ENCODE results near the gene PIK3R2.
"Not testable (repeated sequence)": the region's sequence is repeated elsewhere in the genome, so short reads cannot be mapped to it uniquely, and the experiment has no call there.

PIK3R2 gene

DNA sequence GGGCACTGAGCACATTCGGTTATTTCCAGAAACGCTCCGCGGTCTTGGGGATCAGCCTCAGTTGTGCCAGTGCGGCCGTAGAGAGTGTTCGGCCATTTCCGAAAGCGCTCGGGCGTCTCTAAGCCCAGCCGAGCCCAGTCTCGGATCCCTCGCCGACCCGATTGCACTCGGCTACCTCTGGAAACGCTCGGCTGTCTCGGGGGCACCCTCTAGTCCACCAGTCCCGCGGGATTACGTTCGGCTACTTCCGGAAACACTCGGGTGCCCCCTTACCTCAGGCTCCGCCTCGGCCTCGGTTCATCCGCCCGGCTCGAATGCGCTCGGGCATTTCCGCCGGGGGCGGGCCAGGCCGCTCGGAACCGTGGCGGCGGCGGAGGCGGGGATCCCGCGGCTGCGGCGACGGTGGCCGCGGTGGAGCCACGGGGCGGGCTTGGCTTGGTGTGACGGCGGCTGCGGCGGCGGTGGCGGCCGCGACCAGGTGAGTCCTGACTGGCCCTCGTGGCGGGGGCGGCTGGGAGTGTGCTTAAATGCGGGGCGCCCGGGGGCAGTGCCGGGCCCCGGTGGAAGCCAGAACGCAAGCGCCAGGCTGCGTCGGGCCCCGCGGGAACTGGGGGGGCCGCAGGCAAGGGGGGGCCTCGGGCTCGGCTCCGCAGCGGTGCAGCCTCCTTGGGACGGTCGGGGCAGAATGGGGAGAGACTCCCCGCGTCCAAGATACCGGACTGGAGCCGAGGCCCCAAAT lies at the start of gene PIK3R2:
TSS of gene PIK3R2 (plus strand) at position 347 of the 739 bp plus-strand sequence. CDS start 2,717 bp downstream, outside the sequence.
- peak; percentile 98 for DNase-seq

DNA sequence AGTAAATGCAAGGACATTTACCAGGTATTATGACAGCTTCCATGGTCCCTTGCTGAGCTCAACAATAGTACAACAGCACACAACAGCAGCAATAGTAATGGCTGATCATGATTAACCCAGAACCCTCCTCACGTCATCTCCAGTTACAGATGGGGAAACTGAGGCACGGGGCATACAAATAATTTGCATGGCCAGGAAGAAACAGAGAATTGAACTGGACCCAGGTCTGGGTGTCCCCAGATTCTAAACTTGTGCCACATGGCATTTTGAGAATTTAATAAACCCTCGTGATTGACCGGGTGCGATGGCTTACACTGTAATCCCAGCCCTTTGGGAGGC lies 48.2 kb upstream of the PIK3R2 start:
- DNase-seq, result no peak

DNA sequence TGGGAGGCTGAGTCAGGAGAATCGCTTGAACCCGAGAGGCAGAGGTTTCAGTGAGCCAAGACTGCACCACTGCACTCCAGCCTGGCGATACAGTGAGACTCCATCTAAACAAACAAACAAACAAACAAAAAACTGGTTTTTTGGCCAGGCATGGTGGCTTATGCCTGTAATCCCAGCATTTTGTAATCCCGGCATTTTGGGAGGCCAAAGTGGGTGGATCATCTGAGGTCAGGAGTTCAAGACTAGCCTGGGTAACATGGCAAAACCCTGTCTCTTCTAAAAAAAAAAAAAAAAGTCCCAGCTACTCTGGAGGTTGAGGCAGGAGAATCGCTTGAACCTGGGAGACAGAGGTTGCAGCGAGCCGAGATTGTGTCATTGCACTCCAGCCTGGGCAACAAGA lies 47.7 kb upstream of the PIK3R2 start:
- DNase-seq, result not testable (repeated sequence)

DNA sequence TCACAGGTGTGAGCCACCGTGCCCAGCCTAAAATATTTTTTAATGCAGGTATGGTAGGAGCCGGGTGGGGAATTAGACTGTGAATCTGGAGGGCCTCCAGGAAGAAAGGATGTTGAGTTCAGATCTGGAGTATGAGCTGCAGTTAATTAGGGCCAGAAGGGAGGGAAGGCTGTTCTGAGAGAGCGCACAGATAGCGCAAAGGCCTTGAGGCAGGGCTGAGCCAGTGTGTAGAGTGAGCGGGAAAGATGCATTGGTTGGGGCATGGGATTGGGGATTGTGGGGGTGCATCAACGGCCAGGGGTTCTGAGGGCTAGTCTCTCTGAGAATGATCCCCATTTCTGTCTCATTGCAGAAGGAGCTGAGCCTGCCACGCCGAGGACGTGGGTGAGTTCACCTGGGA lies 45.7 kb upstream of the PIK3R2 start:
- DNase-seq, result no peak

DNA sequence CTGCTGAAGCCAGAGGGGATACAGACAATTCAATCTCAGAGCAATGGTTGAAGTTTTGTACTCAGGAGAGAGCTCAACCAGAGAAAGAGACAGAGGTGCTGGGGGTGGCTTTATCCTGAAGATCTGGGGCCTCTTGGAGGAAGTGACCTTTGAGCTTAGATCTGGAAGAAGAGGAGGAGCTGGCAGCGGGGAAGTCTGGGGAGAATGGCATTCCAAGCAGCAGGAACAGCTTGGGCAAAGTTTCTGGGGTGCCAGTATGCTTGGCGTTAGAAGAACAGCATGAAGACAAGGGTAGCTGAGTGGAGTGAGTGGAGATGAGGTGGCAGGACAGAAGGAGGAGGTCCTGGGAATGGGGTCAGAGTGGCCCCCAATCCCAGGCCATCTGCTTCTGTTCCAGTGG lies 44.1 kb upstream of the PIK3R2 start:
- no peak for DNase-seq

DNA sequence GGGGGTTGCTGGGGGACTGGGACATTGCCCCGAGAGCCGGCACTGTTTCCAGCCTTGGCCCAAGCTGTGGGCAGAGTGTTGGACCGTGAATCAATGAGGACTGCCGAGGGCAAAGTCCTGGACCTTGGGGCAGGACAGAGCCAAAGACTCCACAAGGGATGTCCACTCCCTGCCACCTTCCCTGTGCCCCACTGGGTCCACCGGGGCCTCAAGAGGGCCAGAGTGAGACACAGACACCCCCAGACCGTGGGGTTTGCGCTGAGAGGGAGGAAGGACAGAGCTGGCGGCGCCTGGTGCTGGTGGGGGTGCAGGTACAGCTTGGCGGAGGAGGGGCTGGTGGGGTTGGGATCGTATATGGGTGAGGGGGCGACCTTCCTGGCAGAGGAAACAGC lies 43.6 kb upstream of the PIK3R2 start:
- no peak for DNase-seq

DNA sequence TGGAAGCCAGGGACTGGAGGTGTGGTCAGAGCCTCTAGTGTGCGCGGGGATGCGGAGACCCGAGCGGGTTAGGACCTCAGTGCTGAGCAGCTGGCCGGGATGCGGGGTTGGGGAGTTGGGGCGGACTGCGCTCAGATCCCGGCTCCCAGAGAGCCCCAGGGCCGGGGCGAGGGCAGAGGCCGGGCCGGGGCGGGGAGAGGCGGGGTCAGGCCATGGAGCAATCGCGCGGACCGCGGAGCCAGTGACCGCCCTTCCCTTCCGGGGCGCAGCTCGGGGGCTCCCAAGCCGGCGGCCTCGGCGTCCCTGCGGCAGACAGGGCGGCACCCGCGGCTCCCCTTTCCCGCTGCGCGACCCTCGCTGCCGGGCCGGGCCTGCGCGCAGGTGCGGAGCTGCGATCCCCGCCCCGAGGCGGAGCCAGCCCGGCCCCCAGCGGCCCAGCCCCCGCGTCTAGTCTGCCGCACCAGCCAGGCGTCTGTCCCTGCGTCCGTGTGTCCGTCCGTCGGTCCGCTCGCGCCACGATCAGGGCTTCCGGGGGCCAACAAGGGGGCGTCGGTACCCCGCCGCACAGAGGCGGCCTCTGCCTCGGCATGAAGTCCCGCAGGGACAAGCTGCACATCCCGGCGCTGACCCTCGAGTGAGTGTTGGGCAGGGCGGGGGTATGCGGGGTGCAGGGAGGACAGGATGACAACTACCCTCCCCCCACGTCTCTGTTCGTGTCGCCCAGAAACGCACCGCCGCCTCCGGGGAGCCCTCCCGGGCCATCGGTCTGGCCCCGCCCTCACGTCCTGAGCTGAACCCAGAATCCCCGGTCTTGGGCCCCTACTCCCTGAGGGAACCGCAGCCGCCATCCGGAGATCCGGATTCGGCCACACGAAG lies 43.0 kb upstream of the PIK3R2 start:
- DNase-seq, result no peak

DNA sequence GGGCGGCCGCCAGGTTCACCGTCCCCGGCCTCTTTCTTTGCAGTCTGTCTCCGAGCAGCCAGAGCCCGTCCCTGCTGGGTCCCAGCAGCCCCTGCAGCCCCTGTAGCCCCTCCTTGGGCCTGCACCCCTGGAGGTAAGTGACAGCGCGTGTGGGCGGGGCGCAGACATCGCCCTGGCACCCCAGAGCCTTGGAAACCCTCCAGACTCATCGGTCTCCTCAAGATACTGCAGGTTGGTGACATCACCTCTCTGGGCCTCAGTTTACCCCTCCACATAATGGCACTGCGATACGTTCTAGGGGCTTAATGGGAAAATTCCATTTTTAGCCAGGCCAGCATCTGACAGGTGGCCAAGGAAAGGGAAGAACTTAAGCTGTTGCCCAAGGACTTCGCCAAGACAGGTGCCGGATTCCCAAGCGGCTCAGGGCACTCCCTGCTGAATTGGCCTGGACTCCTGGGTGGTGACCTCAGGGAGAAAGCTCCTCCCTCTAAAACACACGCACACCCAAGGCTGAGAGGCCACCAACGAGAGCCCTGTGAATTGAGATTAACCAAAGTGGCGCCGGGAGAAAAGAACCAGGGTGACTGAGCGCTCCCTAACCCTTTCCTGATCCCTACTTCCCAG lies 42.2 kb upstream of the PIK3R2 start:
- no peak for DNase-seq

DNA sequence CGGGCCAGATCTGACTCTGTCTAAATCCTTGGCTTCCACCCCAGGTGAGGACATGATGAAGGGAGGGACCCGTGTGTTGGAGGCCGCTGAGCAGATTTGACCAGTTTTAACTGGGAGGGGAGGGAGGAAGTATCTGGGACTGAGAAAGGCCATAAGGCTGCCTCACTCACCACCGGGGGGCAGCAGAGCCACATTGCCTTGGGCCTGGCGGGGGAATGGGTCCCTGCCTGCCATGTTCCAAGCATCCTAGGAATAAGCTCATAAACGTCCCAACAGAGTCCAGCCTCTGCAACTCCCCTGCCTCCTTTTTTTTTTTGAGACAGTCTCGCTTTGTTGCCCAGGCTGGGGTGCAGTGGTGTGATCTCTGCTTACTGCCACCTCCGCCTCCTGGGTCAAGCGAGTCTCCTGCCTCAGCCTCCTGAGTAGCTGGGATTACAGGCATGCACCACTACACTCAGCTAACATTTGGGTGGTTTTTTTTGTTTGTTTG lies 39.9 kb upstream of the PIK3R2 start:
- DNase-seq, result peak; percentile 66

DNA sequence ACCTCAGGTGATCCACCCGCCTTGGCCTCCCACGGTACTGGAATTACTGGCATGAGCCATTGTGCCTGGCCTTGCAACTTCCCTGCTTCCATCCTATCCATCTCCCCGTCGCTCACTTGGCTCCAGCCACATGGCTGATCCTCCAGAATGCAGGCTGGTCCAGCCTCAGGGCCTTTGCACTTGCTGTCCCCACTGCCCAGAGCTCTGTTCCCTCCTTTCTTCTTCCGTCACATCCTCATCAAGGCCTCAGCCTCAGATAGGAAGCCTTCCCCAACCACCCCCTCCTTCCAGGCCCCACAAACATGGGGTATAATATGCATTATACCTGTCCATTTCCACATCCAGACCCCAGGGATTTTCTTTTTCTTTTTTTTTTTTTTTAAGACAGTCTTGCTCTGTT lies 39.1 kb upstream of the PIK3R2 start:
- no peak for DNase-seq

DNA sequence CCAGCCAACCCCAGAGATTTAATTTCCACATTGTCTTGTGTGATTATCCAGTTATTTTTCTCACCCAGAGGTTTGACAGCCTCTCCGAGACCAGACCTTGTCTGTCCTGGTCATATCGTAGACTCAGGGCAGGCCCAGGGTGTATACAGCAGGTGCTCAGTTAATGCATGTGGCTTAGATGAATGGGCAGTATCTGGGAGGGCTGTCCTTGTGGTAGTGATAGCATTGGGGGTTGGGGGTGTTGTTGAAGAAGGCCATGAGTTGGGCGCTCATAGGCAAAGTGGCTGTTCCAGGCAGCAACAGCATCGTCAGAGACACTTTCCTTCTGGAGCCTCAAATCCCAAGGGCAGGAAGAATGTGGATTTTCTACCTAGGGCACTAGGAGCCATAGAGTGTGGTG lies 38.5 kb upstream of the PIK3R2 start:
- no peak for DNase-seq

DNA sequence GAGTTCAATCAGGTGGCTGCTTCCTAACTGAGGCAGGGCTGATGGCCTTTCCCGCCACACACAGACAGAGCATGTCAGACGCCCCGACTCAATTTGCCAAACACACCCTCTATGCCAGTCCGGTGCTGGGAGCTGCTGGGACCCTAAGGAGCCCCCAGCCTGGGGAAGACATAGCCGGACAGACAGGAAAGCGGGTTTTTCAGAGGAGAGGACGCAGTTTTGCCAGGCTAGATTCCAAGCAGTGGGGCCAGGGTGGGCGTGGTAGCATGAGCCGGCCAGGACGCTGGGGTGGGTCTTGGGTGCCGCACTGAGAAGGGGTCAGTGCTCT lies 35.6 kb upstream of the PIK3R2 start:
- DNase-seq, result no peak

DNA sequence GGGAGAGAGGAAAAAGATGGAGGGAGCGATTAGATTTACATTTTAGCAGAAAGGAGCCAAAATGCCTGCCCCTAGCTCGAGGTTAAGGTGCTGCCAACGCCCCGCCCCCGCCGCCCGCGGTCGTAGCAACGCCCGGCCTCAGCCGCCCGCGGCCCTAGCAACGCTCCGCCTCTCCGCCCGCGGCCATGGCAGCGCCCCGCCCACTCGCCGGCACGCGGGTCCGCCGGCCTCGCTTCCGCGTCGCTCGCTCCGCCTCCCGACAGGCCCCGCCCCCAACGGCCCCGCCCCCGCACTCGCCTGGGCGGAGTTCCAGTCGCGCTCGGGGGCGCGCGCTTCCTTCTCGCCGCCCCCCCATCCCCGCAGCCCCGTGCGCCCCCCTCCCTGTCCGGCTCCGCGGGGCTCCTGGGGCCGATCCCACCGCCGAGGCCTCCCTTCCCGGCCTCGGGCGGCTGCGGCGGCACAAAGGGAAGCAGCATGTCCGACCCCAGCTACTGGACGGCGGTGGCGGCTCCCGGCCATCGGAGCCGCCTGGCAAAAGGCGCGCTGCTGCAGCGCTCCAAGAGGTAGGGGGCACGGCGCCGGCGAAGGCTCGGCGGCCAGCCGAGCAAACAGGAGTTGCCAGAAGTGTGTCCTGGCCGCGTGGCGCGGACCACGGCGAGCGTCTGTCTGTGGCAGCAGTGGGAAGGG lies 35.1 kb upstream of the PIK3R2 start:
- peak; percentile 29 for DNase-seq

DNA sequence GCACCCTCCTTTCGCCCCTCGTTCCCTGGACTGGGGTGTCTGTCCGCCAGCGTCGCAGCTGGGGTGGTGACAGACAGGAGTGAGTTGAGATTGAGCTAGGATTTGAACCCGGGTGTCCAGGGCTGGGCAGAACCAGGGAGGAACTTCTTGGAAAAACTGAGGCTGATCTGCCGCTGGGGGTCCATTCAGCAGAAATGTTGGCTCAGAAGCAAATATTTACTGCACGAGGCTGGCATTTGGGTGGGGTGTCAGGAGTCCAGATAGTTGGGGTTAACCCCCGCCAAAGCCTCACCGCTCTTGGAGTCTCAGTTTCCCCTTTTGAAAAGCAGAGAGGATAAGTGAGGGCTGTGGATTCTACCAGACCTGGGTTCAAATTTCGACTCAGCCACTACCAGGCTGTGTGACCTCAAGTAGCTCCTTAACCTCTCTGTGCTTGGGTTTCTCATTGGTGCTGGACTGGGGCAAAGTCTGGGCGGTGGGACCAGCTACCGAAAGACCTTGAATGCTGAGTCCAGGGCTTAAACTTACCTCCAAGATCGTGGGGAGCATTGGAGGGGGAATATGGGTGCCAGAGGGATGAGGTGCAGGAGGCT lies 34.4 kb upstream of the PIK3R2 start:
- DNase-seq, result no peak

DNA sequence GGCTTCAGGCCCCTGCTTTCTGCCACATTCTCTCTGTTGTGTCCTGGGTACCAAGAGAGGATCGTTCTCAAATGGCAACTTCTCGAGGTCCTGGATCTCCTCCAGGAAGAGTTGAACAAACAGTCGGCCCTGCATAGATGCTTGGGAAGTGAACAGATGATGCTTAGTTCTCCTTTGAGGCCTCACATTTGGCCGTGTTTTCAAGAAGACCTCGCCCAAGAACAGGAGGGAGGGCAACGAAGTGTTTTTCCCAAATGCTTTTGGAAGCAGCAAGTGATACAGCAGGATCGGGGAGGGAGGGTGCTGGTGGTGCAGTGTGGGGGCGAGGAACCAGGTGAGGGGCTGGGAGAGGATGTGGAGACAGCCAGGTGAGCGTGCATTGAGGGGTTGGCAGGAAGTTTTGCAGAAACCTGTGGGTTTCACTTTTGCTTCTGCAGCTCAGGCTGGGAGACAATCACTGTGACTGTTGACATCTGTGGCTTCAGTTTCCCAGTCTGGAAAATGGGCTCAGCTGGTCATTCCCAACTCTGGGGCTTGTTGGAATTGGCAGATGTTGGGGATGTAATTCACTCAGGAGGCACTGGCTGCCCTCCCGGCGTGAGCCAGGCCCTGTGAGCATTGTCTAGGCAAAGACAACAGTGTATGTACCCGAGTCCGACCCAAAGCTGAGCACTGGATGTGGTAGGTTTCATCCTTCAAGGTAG lies 33.8 kb upstream of the PIK3R2 start:
- DNase-seq, result no peak

DNA sequence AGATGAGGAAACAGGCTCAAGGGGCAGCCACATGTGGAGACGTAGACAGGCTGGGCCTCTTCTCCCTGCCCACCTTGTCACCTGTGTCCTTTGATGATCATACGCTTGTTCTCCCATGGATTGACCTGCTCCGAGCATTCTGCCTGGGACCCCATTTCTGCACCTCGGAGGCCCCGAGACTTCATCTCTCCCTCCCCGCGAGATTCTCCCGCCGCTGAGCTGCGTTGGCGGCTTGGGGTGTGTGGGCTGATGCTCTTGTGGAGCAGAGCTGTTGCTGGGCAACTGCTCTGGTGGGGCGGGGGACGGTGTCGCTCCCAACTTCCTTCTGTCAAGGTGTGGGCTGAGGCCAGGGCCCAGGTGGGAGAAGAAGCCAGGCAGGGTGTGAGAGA lies 33.3 kb upstream of the PIK3R2 start:
- no peak for DNase-seq

DNA sequence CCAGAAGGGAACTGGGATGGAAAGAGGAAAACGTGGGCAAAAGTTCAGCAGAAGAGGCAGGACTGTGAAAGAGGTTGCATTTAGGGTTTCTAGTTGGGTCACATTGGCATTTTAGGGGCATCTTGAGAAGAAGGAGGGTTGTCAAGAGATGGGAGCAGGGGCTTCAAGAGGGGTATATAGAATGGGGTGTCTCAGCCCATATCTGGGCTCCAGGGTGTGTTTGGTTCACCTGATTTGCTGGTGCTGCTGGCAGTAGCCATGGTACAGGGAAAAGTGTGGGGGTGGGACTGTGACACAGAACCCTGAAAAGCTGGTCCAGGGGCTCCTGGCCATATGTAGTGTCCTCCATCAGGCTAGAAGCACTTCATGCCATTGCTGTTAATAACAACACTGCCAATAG lies 32.8 kb upstream of the PIK3R2 start:
- DNase-seq, result no peak

DNA sequence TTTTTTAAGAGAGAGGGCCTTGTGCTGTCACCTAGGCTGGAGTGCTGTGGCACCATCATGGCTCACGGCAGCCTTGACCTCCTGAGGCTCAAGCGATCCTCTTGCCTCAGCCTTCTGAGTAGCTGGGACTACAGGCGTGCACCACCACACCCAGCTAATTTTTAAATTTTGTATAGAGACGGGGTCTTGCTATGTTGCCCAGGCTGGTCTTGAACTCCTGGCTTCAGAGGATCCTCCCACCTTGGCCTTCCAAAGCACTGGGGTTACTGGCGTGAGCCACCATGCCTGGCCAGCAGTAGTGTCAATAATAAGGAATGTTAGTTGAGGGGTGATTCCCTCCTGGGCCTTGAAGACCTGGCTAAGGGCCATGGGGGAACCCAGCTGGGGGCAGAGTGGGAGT lies 31.8 kb upstream of the PIK3R2 start:
- no peak for DNase-seq

DNA sequence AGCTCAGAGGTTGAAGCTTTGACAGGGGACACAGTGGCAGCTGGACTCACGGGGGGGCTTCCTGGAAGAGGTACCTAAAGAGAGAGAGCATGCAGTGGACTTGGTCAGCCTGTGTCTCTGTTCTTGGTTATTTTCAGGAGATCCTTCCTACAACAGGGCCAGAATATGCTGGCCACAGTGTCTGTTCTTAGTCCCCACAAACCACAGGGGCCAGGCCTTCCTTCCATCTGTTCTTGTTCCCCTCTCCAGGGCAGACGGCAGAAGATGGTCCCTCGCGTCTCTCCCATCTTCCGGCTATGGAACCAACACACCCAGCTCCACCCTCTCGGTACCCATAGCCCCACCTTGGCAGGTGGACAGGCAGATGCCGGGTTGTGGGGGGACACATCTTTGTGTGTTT lies 30.5 kb upstream of the PIK3R2 start:
- no peak for DNase-seq

DNA sequence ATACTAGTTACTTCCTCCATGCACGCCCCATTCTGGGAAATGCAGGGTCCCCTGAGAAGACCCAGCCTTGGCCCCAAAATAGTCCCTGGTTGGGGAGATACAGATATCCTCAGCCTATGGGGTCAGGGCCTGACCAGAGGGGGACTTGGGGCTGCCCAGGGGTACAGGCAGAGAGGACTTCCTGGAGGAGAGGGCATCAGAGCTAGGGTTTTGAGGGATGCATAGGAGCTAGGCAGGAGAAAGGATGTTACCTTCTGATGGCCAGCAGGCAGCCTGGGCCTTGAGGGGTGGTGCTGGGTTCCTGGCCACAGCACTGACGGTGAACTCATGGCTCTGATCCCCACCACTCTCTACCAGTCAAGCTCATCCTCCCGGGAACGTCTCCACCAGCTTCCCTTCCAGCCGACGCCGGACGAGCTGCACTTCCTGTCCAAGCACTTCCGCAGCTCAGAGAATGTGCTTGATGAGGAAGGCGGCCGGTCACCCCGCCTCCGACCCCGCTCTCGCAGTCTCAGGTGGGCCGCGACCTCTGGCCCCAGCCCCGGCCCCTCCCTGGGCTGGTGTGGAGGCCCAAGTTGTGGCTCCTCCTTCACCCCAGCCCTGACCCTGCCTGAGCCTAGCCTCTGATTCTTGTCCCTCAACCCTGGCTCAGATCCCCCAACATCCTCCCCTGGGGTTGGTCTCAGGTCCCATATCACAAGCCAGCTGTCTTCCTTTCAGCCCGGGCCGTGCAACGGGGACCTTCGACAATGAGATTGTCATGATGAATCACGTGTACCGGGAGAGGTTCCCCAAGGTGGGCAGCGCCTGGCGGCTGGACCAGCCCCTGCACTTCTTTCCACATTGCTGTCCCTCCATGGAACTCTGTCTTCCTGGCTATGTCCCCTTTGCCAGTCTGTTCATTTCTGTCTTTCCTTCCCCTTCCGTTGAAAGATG lies 29.8 kb upstream of the PIK3R2 start:
- DNase-seq, result no peak

DNA sequence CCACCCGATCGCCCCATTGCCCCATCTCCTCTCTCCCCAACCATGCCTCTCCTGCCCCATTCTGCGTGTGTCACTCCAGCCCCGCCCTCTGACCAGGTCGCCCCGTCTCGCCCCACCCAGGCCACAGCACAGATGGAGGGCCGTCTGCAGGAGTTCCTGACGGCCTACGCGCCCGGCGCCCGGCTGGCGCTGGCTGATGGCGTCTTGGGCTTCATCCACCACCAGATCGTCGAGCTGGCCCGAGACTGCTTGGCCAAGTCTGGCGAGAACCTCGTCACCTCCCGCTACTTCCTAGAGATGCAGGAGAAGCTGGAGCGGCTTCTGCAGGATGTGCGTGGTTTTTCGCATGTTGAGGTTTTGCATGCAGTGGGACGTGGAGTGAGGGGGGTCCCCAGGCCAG lies 29.1 kb upstream of the PIK3R2 start:
- DNase-seq, result no peak
